Cardiac muscle cell (in vitro differentiated cells and primary cell): ENCODE measurements around the gene SLC44A2. TPM values are rescaled to one million over a fixed set of nuclear protein-coding genes. Genes with fewer than 3 reads are reported as not detected.

Source experiments
- DNase-seq, 2 donors: peaks; one replicate each; pipeline versions ENCODE4 v3.0.0 to v3.0.0-alpha.2; 2010 to 2017; ENCODE audit warnings: low read depth in 1 of 2, low spot score in 1 of 2
- H3K27ac ChIP-seq: fragments of 200-600 bp; sonication (generic); 2 replicates; pipeline ENCODE4 v1.5.1; 2016
- H3K27me3 ChIP-seq: fragments of 200-600 bp; sonication (generic); 2 replicates; pipeline ENCODE4 v1.6.0; 2016; ENCODE audit warnings: control low read depth
- H3K36me3 ChIP-seq: fragments of 200-600 bp; sonication (generic); 2 replicates; pipeline ENCODE4 v1.5.1; 2016; ENCODE audit warnings: control low read depth
- H3K4me1 ChIP-seq: fragments of 200-600 bp; sonication (generic); 2 replicates; pipeline ENCODE4 v1.8.1; 2017; ENCODE audit warnings: low read depth, mild to moderate bottlenecking, mixed run types
- H3K4me3 ChIP-seq: fragments of 200-600 bp; sonication (generic); 2 replicates; pipeline ENCODE4 v1.5.1; 2016; ENCODE audit warnings: mild to moderate bottlenecking
- H3K9me3 ChIP-seq: fragments of 200-600 bp; sonication (generic); 2 replicates; pipeline ENCODE4 v1.5.1; 2017; ENCODE audit warnings: low read depth, mild to moderate bottlenecking, control low read depth
- CTCF ChIP-seq: IDR thresholded peaks from 2 replicates; pipeline ENCODE4 v1.5.1; 2012; ENCODE audit warnings: low read depth, mild to moderate bottlenecking, low read length
- polyA plus RNA-seq: library from polyadenylated mRNA; unstranded; fragments of >200 nt; fragmentation: Nextera tagmentation; extraction: Ambion mirVana; gene quantifications from 2 replicates; pipeline ENCODE4 v1.2.1, GENCODE V29; 2016
- total RNA-seq: library from RNA; depleted of rRNA; stranded (reverse); fragments of >200 nt; gene quantifications from 2 replicates; pipeline ENCODE4 v1.2.3, GENCODE V29; 2016

Gene SLC44A2
- total and polyA plus RNA-seq, 2 experiments from 2014 or later = 108 to 109 TPM

GRCh38 chr19:10618846-10619245 is 6.5 kb upstream of the SLC44A2 start:
- no peaks in the 10 kb centered on the region for H3K4me1 ChIP-seq

GRCh38 chr19:10620786-10621185 is 4.6 kb upstream of the SLC44A2 start:
- no peak for DNase-seq
- Histone ChIP-seq H3K36me3 (no peaks in the 10 kb centered on the region), H3K4me3 (no peak overlapping the region), H3K27ac (no peak overlapping the region), H3K27me3 (no peaks in the 10 kb centered on the region), H3K9me3 (no peaks in the 10 kb centered on the region), H3K4me1 (no peaks in the 10 kb centered on the region)
- no peak for TF ChIP-seq CTCF

More at GRCh38 chr19:10618846-10619245, 6.5 kb upstream of the SLC44A2 start:
- TF ChIP-seq CTCF = no peak
- no peak for DNase-seq
- H3K27me3 ChIP-seq = no peaks in the 10 kb centered on the region
- no peak overlapping the region for H3K27ac ChIP-seq
- H3K36me3 ChIP-seq = no peaks in the 10 kb centered on the region
- H3K4me3 ChIP-seq = no peak overlapping the region
- H3K9me3 ChIP-seq = no peaks in the 10 kb centered on the region

GRCh38 chr19:10621966-10622365 is 3.4 kb upstream of the SLC44A2 start:
- Histone ChIP-seq H3K4me1 (no peaks in the 10 kb centered on the region), H3K27ac (no peak overlapping the region), H3K36me3 (no peaks in the 10 kb centered on the region), H3K4me3 (no peak overlapping the region), H3K9me3 (no peaks in the 10 kb centered on the region), H3K27me3 (no peaks in the 10 kb centered on the region)
- no peak for DNase-seq
- TF ChIP-seq CTCF = no peak

- TF ChIP-seq CTCF = no peak
- H3K9me3 ChIP-seq = no peaks in the 10 kb centered on the region
- DNase-seq = no peak
- no peaks in the 10 kb centered on the region for H3K27me3 ChIP-seq
- no peak overlapping the region for H3K4me3 ChIP-seq
- no peaks in the 10 kb centered on the region for H3K4me1 ChIP-seq
- H3K36me3 ChIP-seq = peaks cover 6% of the 10 kb centered on the region
- no peak overlapping the region for H3K27ac ChIP-seq
These were observed 768 bp upstream of the SLC44A2 start for GRCh38 chr19:10624585-10624984.

GRCh38 chr19:10625762-10626138 is 397 bp downstream of the SLC44A2 start:
- DNase-seq = no peak
- peak overlapping the region; percentile 51 for H3K4me3 ChIP-seq
- peak overlapping the region; percentile 8 for H3K27ac ChIP-seq
- H3K9me3 ChIP-seq = no peaks in the 10 kb centered on the region
- H3K27me3 ChIP-seq = no peaks in the 10 kb centered on the region
- peaks cover 6% of the 10 kb centered on the region for H3K36me3 ChIP-seq
- no peaks in the 10 kb centered on the region for H3K4me1 ChIP-seq
- no peak for TF ChIP-seq CTCF

- H3K4me1 ChIP-seq = no peaks in the 10 kb centered on the region
- H3K27me3 ChIP-seq = no peaks in the 10 kb centered on the region
- no peak for DNase-seq
- H3K9me3 ChIP-seq = no peaks in the 10 kb centered on the region
- H3K27ac ChIP-seq = no peak overlapping the region
- H3K36me3 ChIP-seq = peaks cover 37% of the 10 kb centered on the region
- no peak for TF ChIP-seq CTCF
- H3K4me3 ChIP-seq = no peak overlapping the region
These were observed 6.5 kb downstream of the SLC44A2 start for GRCh38 chr19:10631874-10632273.
